GM12873 (cell line): Measurements from ENCODE around the gene TPH2.

Experiments used
- TF ChIP-seq, protein P1 (sequence below): IDR thresholded peaks from 2 replicates; pipeline ENCODE4 v1.5.1; 2012; ENCODE audit warnings: low read depth, mild to moderate bottlenecking, moderate library complexity, low read length, control low read depth; ENCODE audit not compliant: insufficient read depth; ENCODE audit errors: missing control alignments

The TPH2 gene

DNA sequence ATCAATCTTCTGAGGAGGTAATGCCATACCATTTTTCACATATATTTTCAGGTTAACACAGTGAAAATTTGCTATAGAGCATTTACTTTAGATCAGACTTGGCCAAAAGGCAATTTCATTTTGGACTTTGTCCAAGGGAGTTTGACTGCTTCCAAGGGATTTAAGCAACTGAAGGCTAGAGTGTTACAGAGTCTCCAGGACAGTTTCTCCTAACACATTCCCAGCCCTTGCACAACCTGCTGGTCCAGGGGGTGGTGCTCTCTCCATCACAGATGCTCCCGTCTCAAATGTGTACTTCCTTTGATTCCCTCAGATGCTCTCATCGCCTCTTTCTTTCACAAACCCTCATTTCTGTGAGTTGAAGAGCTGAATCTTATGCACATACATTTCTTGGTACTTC, 143.1 kb downstream of the TPH2 start:
- TF ChIP-seq, protein P1, sequence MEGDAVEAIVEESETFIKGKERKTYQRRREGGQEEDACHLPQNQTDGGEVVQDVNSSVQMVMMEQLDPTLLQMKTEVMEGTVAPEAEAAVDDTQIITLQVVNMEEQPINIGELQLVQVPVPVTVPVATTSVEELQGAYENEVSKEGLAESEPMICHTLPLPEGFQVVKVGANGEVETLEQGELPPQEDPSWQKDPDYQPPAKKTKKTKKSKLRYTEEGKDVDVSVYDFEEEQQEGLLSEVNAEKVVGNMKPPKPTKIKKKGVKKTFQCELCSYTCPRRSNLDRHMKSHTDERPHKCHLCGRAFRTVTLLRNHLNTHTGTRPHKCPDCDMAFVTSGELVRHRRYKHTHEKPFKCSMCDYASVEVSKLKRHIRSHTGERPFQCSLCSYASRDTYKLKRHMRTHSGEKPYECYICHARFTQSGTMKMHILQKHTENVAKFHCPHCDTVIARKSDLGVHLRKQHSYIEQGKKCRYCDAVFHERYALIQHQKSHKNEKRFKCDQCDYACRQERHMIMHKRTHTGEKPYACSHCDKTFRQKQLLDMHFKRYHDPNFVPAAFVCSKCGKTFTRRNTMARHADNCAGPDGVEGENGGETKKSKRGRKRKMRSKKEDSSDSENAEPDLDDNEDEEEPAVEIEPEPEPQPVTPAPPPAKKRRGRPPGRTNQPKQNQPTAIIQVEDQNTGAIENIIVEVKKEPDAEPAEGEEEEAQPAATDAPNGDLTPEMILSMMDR: no peak
